Memory B cell (primary cell): Measurements from ENCODE around the gene PCNX2.

Experiments used
- ATAC-seq: fragments of 150-1000 bp; cut with Tn5 transposase; 2 replicates; pipeline ENCODE4 v1.10.0; 2021; ENCODE audit warnings: low read depth, mild to moderate bottlenecking, moderate library complexity
- DNase-seq, 2 donors: peaks; one replicate each; pipeline ENCODE4 v3.0.0; 2022; ENCODE audit warnings: low spot score in 2 of 2
- H3K27ac Mint-ChIP-seq: one replicate; pipeline ENCODE4 v1.8.0; 2022; ENCODE audit warnings: mild to moderate bottlenecking, moderate library complexity, mixed read lengths
- H3K27me3 Mint-ChIP-seq: one replicate; pipeline ENCODE4 v1.8.0; 2022; ENCODE audit warnings: mixed read lengths
- H3K36me3 Mint-ChIP-seq: one replicate; pipeline ENCODE4 v1.8.0; 2022; ENCODE audit warnings: mild to moderate bottlenecking, mixed read lengths
- H3K4me1 Mint-ChIP-seq: one replicate; pipeline ENCODE4 v1.8.0; 2022; ENCODE audit warnings: mixed read lengths
- H3K4me3 Mint-ChIP-seq: one replicate; pipeline ENCODE4 v1.8.0; 2022; ENCODE audit warnings: mild to moderate bottlenecking, moderate library complexity, mixed read lengths
- H3K9me3 Mint-ChIP-seq: one replicate; pipeline ENCODE4 v1.8.0; 2022; ENCODE audit warnings: mixed read lengths

The PCNX2 gene

DNA sequence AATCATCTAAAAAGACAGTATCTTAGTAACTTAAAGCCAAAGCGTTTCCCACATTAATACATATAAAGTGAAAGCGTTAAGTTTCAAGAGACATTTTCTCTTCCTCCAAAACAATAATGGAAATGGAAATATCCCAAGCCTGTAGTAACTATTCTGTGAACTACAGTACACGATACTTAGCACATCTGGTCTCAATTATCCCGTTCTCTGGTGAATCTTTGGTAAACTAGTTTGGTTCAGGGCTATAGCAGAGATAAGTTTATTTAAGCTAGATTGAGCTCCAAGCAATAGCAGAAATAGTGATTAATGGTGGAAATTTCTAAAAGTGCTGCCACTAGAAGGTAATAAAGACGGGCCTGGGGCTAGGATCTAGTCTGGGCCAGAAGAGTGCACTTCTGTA lies 55.2 kb downstream of the PCNX2 start:
- H3K9me3 Mint-ChIP-seq = no peaks in the 10 kb centered on the region
- no peaks in the 10 kb centered on the region for H3K27me3 Mint-ChIP-seq
- no peaks in the 10 kb centered on the region for H3K4me1 Mint-ChIP-seq
- DNase-seq = no peak
- no peak overlapping the region for H3K4me3 Mint-ChIP-seq
- peaks cover 19% of the 10 kb centered on the region for H3K36me3 Mint-ChIP-seq
- ATAC-seq = no peak
- no peak overlapping the region for H3K27ac Mint-ChIP-seq

- H3K4me1 Mint-ChIP-seq = no peaks in the 10 kb centered on the region
- ATAC-seq (no peak), DNase-seq (no peak)
- H3K4me3 Mint-ChIP-seq = no peak overlapping the region
- H3K27ac Mint-ChIP-seq = no peak overlapping the region
- H3K36me3 Mint-ChIP-seq = peaks cover 15% of the 10 kb centered on the region
- H3K27me3 Mint-ChIP-seq = no peaks in the 10 kb centered on the region
- H3K9me3 Mint-ChIP-seq = no peaks in the 10 kb centered on the region
Measured at GRCh38 chr1:233238884-233239431, 56.6 kb downstream of the PCNX2 start.

- no peak overlapping the region for H3K27ac Mint-ChIP-seq
- H3K9me3 Mint-ChIP-seq = no peaks in the 10 kb centered on the region
- H3K4me1 Mint-ChIP-seq = no peaks in the 10 kb centered on the region
- peaks cover 21% of the 10 kb centered on the region for H3K36me3 Mint-ChIP-seq
- H3K4me3 Mint-ChIP-seq = no peak overlapping the region
- H3K27me3 Mint-ChIP-seq = no peaks in the 10 kb centered on the region
- ATAC-seq = no peak
- no peak for DNase-seq
Measured at GRCh38 chr1:233237647-233238046, 57.9 kb downstream of the PCNX2 start.

GRCh38 chr1:233233508-233234040 lies 62.0 kb downstream of the PCNX2 start:
- Mint-ChIP-seq H3K27me3 (no peaks in the 10 kb centered on the region), H3K4me3 (no peak overlapping the region), H3K27ac (no peak overlapping the region), H3K4me1 (no peaks in the 10 kb centered on the region), H3K9me3 (no peaks in the 10 kb centered on the region), H3K36me3 (peaks cover 25% of the 10 kb centered on the region)
- DNase-seq = no peak
- ATAC-seq = no peak

DNA sequence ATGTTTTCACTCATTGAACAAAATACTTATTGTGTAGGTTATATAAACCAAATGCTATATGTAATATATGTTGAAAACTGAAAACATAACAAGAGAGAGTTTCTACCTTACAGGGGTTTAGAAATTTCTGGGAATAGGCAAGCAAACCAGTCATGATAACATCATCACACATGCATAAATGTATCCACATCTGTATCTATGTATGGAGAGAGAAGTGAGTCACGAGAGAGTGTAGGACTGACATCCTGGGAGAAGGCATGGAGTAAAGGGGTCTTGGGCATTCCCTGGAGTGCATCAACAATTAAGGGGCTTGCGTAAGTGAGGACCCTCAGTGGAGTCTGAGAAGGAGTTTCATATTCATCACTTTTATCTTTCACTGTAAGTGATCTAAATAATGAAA lies 65.5 kb downstream of the PCNX2 start:
- Mint-ChIP-seq H3K9me3 (no peaks in the 10 kb centered on the region), H3K4me1 (no peaks in the 10 kb centered on the region), H3K27me3 (no peaks in the 10 kb centered on the region), H3K36me3 (peaks cover 23% of the 10 kb centered on the region), H3K4me3 (no peak overlapping the region), H3K27ac (no peak overlapping the region)
- no peak for DNase-seq
- no peak for ATAC-seq

DNA sequence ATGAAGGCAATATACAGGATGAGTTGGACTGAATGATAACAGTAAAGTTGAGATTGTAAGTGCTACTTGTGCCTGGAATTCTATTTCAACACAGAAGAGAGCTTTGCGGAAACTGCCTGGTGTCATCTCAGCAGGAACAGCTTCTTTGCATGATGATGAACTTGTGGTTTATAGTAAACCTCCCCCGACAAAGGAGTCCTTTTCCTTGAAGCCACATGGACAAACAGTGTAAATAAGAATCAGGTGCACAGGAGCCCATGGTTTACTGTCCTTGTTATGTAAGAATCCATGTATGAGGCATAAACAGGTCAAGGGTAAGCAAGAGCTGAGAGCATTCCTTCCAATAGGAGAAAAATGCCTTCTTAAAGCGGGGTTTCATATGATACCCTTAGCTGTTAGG lies 66.2 kb downstream of the PCNX2 start:
- no peak for DNase-seq
- Mint-ChIP-seq H3K4me3 (no peak overlapping the region), H3K9me3 (no peaks in the 10 kb centered on the region), H3K36me3 (peaks cover 23% of the 10 kb centered on the region), H3K4me1 (no peaks in the 10 kb centered on the region), H3K27me3 (no peaks in the 10 kb centered on the region), H3K27ac (no peak overlapping the region)
- no peak for ATAC-seq

GRCh38 chr1:233227930-233228465 lies 67.5 kb downstream of the PCNX2 start:
- Mint-ChIP-seq H3K27me3 (no peaks in the 10 kb centered on the region), H3K36me3 (peaks cover 17% of the 10 kb centered on the region), H3K4me1 (no peaks in the 10 kb centered on the region), H3K9me3 (no peaks in the 10 kb centered on the region), H3K4me3 (no peak overlapping the region), H3K27ac (no peak overlapping the region)
- DNase-seq (no peak), ATAC-seq (no peak)

DNA sequence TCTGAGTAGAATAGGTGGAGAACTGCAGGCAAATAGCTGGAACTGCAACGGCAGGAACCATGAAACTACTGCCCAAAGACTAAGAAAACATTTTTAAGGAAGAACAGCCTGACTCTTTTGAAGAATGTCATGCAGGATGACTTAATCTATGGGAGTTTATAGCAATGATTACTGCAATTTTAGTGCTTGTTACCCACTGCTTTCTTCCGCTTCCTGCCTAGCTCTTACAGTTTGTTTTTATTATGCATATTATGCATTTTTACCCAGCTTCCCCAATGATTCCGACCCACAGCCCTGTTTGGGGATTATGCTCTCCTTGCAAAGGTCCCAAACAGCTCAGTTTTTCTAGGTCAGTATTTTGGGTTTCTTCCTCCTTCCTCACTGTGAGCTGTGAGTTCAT lies 71.2 kb downstream of the PCNX2 start:
- Mint-ChIP-seq H3K27me3 (no peaks in the 10 kb centered on the region), H3K36me3 (peaks cover 26% of the 10 kb centered on the region), H3K4me3 (no peak overlapping the region), H3K4me1 (no peaks in the 10 kb centered on the region), H3K9me3 (peaks cover 4% of the 10 kb centered on the region), H3K27ac (no peak overlapping the region)
- DNase-seq = no peak
- ATAC-seq = no peak

- Mint-ChIP-seq H3K27me3 (no peaks in the 10 kb centered on the region), H3K36me3 (peaks cover 17% of the 10 kb centered on the region), H3K9me3 (peaks cover 4% of the 10 kb centered on the region), H3K4me3 (no peak overlapping the region), H3K27ac (no peak overlapping the region), H3K4me1 (no peaks in the 10 kb centered on the region)
- DNase-seq (no peak), ATAC-seq (no peak)
Measured at GRCh38 chr1:233217832-233218231, 77.7 kb downstream of the PCNX2 start.

DNA sequence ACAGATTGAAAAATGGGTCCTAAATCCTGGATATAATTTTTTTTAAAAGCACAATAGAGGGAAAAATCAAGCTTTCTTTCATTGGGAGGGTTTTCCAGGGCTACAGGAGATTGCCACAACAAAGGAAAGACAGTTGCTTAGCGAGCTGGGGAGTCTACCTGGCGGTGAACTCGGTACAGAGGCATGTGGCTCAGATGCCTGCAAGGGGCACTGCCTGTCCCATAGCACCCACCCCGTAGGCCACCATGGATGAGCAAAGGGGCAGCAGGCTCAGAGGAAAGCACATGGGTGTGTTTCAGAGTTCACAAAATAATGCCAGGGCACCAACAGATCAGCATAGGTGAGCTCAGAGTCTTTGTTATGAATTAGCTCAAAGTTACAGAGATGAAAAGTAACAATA lies 79.5 kb downstream of the PCNX2 start:
- H3K27me3 Mint-ChIP-seq = no peaks in the 10 kb centered on the region
- DNase-seq (no peak), ATAC-seq (no peak)
- no peak overlapping the region for H3K4me3 Mint-ChIP-seq
- no peaks in the 10 kb centered on the region for H3K4me1 Mint-ChIP-seq
- H3K27ac Mint-ChIP-seq = no peak overlapping the region
- H3K9me3 Mint-ChIP-seq = peaks cover 4% of the 10 kb centered on the region
- H3K36me3 Mint-ChIP-seq = peaks cover 18% of the 10 kb centered on the region

- H3K27ac Mint-ChIP-seq = no peak overlapping the region
- no peaks in the 10 kb centered on the region for H3K4me1 Mint-ChIP-seq
- no peaks in the 10 kb centered on the region for H3K27me3 Mint-ChIP-seq
- peaks cover 12% of the 10 kb centered on the region for H3K36me3 Mint-ChIP-seq
- ATAC-seq (no peak), DNase-seq (no peak)
- H3K4me3 Mint-ChIP-seq = no peak overlapping the region
- no peaks in the 10 kb centered on the region for H3K9me3 Mint-ChIP-seq
Measured at GRCh38 chr1:233215135-233215760, 80.3 kb downstream of the PCNX2 start.

GRCh38 chr1:233211595-233211994 lies 83.9 kb downstream of the PCNX2 start:
- Mint-ChIP-seq H3K4me3 (no peak overlapping the region), H3K27ac (no peak overlapping the region), H3K9me3 (no peaks in the 10 kb centered on the region), H3K4me1 (no peaks in the 10 kb centered on the region), H3K27me3 (no peaks in the 10 kb centered on the region), H3K36me3 (peaks cover 13% of the 10 kb centered on the region)
- ATAC-seq (no peak), DNase-seq (no peak)

- no peak overlapping the region for H3K27ac Mint-ChIP-seq
Measured at GRCh38 chr1:233211106-233211505, 84.4 kb downstream of the PCNX2 start.

GRCh38 chr1:233209481-233209880 lies 86.0 kb downstream of the PCNX2 start:
- Mint-ChIP-seq H3K9me3 (no peaks in the 10 kb centered on the region), H3K4me3 (no peak overlapping the region), H3K27ac (no peak overlapping the region), H3K27me3 (no peaks in the 10 kb centered on the region), H3K36me3 (peaks cover 18% of the 10 kb centered on the region), H3K4me1 (no peaks in the 10 kb centered on the region)
- DNase-seq (no peak), ATAC-seq (no peak)

More at GRCh38 chr1:233211106-233211505, 84.4 kb downstream of the PCNX2 start:
- Mint-ChIP-seq H3K4me1 (no peaks in the 10 kb centered on the region), H3K4me3 (no peak overlapping the region), H3K9me3 (no peaks in the 10 kb centered on the region), H3K27me3 (no peaks in the 10 kb centered on the region), H3K36me3 (peaks cover 13% of the 10 kb centered on the region)
- ATAC-seq (no peak), DNase-seq (no peak)

DNA sequence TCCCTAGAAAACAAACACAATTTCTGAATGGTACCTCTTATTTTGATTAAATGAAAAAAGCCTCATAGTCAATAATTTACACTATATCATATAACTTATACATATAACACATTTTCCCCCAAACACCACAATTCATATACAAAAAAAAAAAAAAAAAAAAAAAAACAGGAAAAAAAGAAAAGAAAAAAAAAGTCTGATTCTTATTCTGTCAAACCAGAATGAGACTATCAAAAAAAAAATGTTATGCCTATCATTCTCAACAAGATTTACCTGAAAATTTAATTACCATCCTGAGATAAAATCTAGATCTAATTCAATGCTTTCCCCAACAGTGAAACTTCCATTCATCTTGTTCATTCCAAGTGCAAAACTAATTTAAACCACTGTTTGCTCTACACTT lies 86.8 kb downstream of the PCNX2 start:
- Mint-ChIP-seq H3K36me3 (peaks cover 19% of the 10 kb centered on the region), H3K4me3 (no peak overlapping the region), H3K9me3 (no peaks in the 10 kb centered on the region), H3K27me3 (no peaks in the 10 kb centered on the region), H3K27ac (no peak overlapping the region), H3K4me1 (no peaks in the 10 kb centered on the region)
- DNase-seq (no peak), ATAC-seq (no peak)
